Measurements from ENCODE around the gene IRF8.
"Not testable (repeated sequence)": the region's sequence is repeated elsewhere in the genome, so short reads cannot be mapped to it uniquely, and the experiment has no call there.

Gene IRF8

GRCh38 chr16:85898521-85899442, at the start of gene IRF8:
IRF8 (plus strand) TSS chr16:85899162; CDS start chr16:85903016, 3,854 bp downstream.
- DNase-seq (ENCODE audit: low read depth in 2 of 2), result peak; percentile 76 to 82

GRCh38 chr16:85849388-85849787, 49.6 kb upstream of the IRF8 start:
- no peak for DNase-seq (ENCODE audit: low read depth in 2 of 2)

GRCh38 chr16:85850344-85850880, 48.5 kb upstream of the IRF8 start:
- DNase-seq (ENCODE audit: low read depth in 2 of 2), result no peak

GRCh38 chr16:85851034-85851785, 47.8 kb upstream of the IRF8 start:
- no peak for DNase-seq (ENCODE audit: low read depth in 2 of 2)

GRCh38 chr16:85853547-85854545, 45.1 kb upstream of the IRF8 start:
- DNase-seq (ENCODE audit: low read depth in 2 of 2), result no peak

GRCh38 chr16:85854935-85855334, 44.0 kb upstream of the IRF8 start:
- no peak for DNase-seq (ENCODE audit: low read depth in 2 of 2)

GRCh38 chr16:85856079-85856478, 42.9 kb upstream of the IRF8 start:
- no peak for DNase-seq (ENCODE audit: low read depth in 2 of 2)

GRCh38 chr16:85856585-85856984, 42.4 kb upstream of the IRF8 start:
- DNase-seq (ENCODE audit: low read depth in 2 of 2), result no peak

GRCh38 chr16:85857406-85857805, 41.6 kb upstream of the IRF8 start:
- DNase-seq (ENCODE audit: low read depth in 2 of 2), result no peak

GRCh38 chr16:85858571-85858970, 40.4 kb upstream of the IRF8 start:
- not testable (repeated sequence) for DNase-seq (ENCODE audit: low read depth in 2 of 2)

GRCh38 chr16:85858984-85859817, 39.8 kb upstream of the IRF8 start:
- no peak for DNase-seq (ENCODE audit: low read depth in 2 of 2)

- DNase-seq (ENCODE audit: low read depth in 2 of 2), result no peak
Observed at GRCh38 chr16:85859818-85860125, 39.2 kb upstream of the IRF8 start.

- no peak for DNase-seq (ENCODE audit: low read depth in 2 of 2)
Observed at GRCh38 chr16:85860413-85861094, 38.4 kb upstream of the IRF8 start.

GRCh38 chr16:85861095-85861825, 37.7 kb upstream of the IRF8 start:
- no peak for DNase-seq (ENCODE audit: low read depth in 2 of 2)

- DNase-seq (ENCODE audit: low read depth in 2 of 2), result no peak
Observed at GRCh38 chr16:85862476-85863383, 36.2 kb upstream of the IRF8 start.

GRCh38 chr16:85863384-85863774, 35.6 kb upstream of the IRF8 start:
- no peak for DNase-seq (ENCODE audit: low read depth in 2 of 2)

- no peak for DNase-seq (ENCODE audit: low read depth in 2 of 2)
Observed at GRCh38 chr16:85864965-85865364, 34.0 kb upstream of the IRF8 start.

- no peak for DNase-seq (ENCODE audit: low read depth in 2 of 2)
Observed at GRCh38 chr16:85867189-85867588, 31.8 kb upstream of the IRF8 start.
